Stimulated activated CD4-positive, alpha-beta T cell treated with anti-CD3 and anti-CD28 coated beads, Interleukin-1b, Interleukin-23, amount 100 ng/mL, for 1 hour (primary cell): Measurements from ENCODE around the gene RAI1.

ENCODE experiments used
- DNase-seq, 2 donors: peaks; one replicate each; pipeline ENCODE4 v3.0.0-alpha.2; 2020; ENCODE audit warnings: low read depth in 2 of 2

The RAI1 gene

DNA sequence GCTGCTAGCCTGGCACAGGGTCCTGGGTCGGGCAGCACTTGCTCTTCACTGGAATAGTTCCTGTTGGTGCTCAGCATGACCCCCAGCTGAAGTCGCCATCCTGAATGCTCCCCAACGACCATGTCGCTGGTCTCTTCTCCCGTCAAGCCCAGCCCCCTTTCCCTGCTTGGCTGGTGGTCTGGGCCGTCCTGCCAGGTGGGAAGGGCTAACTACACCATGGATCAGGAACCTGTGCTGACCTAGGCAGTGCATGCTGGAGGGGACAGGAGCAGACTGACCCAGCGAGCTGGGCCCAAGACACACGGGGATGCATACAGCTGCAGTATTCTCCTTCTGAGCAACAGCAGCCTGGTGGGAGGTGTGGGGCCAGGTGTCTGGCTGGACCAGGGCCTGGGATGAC is 164.7 kb downstream of the RAI1 start:
- no peak for DNase-seq

DNA sequence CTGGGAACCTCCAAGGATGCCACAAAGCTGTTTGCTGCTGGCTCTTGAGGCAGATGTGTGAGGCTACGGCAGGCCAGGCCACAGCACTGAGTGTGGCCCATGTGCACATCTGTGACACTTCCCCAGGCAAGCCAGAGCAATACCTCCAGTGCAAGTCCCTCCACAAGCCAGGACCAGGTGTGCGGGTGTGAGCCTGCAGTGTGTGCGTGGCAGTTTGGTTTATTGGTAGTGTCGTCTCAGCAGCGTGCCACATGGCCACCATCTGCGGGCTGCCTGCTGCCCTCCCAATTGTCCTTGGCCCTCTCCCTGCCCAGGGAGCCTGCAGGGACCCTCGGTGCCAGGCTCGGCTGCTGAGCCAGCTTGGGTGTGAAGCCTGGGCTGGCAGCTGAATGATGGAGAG is 165.4 kb downstream of the RAI1 start:
- no peak for DNase-seq

DNA sequence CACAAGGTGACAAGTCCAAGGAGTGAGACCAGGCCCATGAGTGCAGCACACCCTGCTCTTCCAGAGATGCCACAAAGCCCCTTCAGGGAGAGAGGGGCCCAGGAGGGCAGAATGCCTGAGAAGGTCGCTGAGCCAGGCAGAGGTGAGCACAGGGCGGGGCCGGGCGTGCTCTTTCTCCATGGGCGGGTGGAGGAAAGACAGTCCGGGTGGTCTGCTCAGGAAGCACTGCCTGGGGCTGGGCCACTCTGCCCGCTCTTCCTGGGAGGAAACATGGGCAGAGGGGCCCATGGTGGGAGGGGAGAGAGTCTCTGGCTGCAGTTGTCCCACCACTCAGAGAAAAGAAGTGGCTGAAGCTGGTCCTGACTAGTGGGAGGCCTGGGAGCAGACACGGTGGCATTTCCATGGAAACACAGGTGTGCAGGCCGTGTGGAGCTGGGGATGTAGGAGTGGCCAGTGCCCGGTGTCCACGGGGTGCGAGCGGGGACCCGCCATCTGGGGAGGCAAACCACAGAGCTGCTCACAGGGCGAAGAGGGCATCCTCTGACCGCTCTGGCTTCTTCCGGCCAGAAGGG is 165.9 kb downstream of the RAI1 start:
- DNase-seq: no peak

DNA sequence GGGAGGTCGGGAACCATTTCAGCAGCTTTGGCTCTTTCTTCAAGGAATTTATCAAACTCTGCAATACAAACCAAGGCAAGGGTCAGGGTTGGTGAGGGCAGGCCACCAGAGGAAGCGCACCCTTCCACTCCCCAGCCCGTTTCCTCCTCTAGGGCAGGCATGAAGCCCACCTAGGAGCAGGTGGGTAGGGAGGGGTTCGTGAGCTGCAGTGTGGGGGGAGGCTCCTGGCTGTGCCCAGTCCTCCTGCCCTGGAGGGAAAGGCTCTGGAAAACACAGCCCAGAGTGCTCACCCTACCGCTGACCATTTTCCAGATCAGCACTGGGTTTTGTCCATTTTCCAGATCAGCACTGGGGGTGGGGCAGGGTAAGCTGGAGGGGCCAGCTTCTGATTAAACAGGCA is 166.5 kb downstream of the RAI1 start:
- no peak for DNase-seq

DNA sequence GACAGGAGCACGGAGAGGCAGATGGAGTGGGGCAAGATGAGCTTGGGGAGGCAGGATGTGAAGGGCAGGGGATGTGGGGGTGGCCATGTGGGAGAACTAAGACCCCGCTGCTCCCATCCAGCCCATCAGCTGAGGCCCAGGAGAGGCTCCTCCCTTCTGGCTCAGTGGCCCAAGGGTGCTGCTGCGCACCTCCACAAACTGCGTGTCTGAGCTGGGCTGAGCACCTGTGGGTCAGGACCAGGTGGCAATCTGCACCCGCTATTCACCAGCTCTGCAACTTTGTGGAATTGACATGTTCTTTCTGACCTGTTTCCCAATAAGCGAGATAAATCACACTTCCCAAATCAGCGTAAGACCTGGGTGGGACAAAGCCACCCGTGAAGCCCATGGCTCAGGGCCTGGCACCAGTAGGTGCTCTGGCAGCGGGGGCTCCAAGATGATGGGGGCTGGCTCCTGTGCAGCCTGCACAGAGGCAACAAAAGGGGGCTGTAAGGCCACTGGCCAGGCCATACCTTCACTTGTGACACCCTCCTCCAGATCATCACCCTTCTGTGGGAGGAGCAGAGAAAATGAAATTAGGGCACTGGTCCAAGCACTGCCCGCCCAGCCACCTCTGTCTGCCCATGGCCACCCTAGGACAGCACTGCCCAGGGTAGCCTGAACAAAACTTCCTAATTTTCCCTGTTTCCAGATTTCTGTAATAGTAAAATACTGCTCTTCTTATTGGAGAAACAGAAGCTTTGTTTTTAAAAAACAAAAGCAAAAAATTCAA is 167.2 kb downstream of the RAI1 start:
- DNase-seq: no peak

DNA sequence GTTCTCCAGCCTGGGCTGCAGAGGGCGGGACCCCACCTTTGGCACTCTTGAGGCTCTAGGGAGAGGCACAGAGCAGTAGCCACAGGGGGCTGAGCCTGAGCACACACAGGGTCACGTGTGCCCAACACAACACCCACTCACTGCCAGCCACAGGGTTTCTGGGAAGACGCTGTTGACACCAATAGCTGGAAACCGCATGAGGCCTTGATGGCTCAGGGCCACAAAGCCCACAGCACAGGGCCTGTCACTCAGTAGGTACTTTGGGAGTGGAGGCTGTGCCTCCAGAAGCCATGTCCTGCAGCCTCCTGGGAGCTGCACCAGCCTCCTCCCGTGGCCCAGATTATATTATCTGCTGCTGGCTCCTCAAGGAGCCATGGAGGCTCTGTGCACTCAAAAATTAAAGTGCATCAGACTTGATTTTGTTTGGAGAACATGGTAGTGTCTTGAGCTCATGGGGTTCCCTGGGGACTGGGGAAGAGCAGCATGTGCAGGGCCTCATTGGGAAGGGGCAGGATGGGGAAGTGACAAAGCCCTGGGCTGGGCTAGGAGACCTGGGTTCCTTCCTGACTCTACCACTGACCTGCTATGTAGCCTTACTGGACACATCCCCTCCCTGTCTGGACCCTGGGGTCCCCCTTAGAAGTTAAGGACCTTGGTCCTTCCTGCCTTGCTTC is 168.0 kb downstream of the RAI1 start:
- peak; percentile 40 to 53 for DNase-seq

DNA sequence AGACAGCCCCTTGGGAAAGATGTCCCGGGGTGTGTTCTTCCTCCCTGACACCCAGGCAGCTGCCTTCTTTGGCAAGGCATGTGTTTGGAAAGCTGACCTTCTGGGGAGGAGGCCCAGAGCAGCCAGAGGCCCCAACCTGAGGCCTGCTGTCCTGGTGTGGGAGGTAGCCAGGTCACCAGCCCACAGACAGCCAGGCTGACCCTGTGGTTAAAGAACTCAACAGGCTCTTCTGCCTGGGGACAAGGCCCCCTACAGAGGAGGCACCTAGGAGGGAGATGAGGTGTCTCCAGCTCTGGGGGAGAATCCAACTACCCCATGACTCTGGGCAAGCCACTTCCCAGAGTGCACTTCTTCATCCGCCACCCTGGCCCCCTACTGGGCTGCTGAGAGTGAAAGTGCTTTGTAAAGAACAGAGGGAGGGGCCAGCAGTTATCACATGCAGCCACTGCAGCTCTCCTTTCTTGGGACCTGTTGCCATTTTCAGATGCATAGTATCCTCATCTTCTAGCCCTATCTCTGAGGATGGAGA is 168.7 kb downstream of the RAI1 start:
- DNase-seq: peak in 1 of 2 donors; percentile 9

DNA sequence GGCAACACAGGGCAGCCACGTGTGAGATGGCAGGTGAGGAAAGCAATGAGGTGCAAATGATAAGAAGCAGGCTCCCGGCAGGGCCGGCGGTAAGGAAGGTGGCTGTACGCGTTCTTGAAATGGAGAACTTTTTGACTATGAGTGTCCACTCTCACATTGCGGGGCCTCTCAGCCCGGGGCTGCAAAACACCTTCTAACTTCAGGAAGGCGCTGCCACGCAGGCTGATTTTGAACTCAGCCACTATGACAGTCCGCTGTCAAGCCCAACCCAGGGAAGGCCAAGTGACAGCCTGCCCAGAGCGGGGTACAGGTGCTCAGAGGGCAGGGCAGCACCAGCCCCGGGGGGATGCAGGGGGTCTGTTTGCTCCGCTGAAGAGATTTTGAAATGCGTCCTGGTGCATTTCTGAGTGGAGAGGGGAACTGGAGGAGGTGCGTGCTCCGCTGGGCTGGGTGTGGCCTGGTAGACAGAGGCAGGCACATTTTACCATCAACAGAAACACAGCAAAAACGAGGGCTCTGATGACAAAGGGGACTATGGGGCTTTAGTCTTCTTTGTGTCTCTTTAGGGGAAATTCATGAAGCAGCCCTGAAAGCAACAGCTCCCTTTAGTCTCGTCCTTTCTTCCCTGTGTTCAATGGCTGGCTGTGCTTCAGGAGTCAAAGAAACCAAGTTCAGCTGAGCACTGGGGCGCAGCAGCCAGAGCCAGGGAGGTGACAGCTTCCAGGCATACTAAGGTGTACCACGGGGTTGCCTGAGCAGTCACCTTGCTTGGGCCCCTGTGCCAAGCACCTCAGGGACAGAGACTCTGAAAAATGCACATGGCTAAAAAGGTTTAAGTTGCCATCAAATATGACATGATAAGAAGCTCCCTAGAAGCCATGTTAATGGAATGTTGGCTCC is 170.1 kb downstream of the RAI1 start:
- DNase-seq: no peak

DNA sequence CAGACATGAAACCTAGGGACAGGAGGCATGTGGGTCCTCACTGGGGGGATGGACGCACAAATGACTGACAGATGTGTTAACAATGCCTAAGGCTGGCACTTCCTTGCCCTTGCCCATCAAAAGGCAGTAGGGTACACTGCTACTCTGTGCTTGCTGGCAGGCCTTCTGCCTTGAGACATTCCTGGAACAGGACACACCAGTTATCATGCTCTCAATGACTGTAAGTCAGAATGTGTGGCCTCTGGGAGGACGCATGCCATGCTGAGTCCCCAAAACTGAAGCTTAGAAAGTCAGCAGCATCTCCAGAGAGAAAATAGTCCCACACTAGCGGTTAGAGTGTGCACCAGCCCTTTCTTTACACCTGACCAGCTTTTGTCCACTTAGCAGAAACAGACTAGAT is 171.7 kb downstream of the RAI1 start:
- DNase-seq: no peak

DNA sequence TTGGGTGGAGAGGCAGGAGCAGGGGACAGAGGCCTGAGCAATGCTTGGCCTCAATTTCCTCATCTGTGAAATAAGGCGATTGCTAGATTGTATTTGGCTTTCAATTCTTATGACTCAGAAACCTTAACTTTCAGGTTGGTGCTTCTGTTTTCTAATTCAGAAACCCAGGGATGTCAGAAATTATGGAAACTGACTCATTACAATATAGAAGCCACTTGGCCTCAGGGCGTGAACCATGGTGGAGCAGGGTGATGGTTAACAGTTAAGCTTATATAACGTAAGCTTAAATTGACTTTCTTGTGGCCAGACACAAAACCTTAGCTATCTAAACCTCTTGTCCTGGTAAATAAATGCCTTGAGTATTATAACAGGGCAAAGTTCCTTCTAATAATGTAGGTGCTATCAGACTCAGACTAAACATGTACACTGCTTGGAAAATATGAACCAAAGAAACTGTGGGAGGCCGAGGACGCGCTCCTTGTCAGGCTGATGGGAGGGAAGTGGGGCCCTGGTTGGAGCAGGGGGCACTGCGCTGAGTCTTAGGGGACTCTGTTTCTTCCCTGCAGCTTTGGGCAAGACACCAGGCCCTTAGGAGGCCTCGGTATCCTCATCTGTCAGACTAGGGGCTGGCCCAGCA is 172.7 kb downstream of the RAI1 start:
- DNase-seq: no peak

DNA sequence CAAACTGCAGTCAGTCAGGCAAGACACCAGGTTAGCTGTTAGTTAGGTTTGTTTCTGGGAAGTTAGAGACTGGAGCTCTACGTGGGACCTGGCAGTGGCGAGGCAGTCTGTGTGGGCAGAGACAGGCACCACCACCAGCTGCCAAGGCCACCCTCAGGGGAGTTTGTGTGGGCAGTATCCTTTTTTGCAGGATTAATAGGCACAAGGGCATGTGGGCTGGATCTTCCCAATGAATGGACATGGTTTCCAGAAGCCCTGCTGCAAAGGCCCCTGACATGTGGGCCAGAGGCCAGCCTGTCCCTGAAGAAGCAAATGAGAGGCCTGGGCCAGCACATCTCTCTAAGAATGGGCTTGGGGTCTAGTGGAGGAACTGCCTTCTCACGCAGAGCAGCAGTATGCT is 174.7 kb downstream of the RAI1 start:
- no peak for DNase-seq

DNA sequence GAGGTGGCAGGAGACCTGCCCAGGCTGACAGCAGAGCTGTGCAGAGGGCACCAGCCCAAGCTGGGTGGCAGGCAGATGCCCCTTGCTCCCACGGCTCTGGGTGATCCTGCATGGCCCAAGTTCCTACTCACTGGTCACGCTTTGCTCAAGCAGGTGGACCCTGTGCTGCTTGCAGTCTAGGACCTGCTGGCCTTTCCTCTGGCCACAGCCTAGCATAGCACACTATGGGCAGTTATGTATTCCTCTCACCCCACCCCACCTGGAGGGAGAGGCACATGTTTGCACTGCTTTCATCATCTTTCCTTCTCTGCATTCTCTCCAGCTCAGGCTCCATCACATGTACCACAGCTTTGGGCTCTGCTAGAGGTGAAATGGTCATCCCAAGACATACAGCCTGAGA is 175.1 kb downstream of the RAI1 start:
- no peak for DNase-seq

DNA sequence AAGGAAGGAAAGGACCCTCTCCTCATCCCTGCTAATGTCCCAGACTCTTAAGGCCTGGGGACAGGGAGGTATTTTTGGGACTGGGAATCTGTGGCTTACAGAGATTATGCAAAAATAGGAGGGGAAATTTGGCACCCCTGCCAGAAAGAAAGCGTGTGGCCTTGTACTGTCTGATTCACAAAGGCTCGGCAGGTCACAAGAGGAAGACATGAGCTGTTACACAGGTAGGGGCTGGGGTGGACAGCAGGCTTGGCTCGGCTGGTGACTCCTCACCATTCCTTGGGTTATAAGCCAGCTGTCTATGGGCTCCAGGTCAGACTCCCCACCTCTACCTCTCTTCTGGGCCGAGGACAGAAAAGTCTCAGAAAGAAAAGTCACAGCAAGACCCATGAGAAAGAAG is 176.2 kb downstream of the RAI1 start:
- DNase-seq: no peak

DNA sequence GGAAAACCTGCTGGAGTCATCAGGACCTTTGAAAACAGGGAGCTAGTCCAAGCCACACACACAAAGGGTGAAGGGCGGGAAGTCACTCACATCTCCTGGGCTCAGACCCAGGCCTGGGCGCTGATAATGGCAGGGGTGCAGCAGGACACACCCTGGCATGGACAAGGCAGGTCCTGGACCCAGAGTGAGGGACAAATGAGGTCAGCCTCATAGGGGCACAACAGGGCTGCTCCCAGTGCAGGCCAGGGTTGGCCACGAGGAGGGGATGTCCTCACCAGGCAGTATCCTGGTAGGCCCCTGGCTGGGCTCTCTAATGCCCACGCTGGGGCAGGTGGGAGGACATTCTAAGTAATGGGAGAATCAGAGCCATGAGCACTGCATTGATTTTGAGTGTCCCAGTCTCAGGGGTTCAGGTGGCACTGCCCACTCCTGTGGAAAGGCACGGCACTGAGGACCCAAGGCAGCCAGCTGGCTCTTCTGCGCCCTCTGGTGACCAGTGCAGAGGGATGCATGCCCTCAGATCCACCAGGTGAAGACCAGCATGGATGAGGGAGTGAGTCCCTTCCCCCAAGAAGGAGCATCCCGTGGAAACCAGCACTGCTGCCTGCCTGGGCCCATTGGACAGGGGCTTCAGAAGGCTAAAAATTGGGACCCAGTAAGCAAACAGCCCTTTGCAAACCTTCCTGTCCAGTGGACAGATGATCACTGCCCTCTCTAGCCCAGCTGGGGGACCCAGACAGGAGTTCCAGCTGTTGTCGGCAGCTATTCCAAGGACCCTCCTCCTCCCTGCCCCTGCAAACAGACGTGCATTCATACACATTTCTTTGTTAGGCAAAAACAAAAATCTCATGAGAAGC is 178.9 kb downstream of the RAI1 start:
- peak; percentile 37 to 41 for DNase-seq

DNA sequence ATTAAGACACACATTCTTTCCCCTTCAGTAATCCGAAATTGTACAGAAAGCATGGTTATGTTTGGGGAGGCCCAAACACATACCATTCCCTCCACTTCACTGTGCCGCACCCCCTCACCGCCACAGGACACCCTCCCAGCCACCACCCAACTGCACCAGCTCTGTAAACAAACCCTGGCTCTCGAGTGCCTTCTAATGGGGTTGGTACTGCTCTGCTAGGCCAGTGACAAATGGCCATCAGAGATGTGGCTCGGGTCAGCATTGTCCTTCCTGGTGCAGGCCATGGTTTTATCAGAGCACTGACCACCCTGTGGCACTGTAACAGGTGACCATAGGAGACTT is 179.5 kb downstream of the RAI1 start:
- DNase-seq: no peak
